Lung (tissue), 12 donors: ENCODE measurements around the gene PACSIN1. TPM values are rescaled to one million over a fixed set of nuclear protein-coding genes. Genes with fewer than 3 reads are reported as not detected.

Experiments
- ATAC-seq: fragments of 200-7000 bp; cut with Tn5 transposase; one replicate; pipeline ENCODE4 v1.9.1; 2020; ENCODE audit warnings: moderate number of reproducible peaks; ENCODE audit not compliant: insufficient read depth, low FRiP score
- DNase-seq, 3 donors: peaks; one replicate each; pipeline ENCODE4 v3.0.0-alpha.2; 2013 to 2017
- H3K27ac ChIP-seq, 2 donors: one replicate each; pipeline ENCODE4 v1.5.1; 2013; ENCODE audit warnings: mild to moderate bottlenecking in 2 of 2, moderate library complexity in 2 of 2, control low read depth in 1 of 2, inconsistent platforms in 1 of 2, low read depth in 1 of 2, low read length in 1 of 2
- H3K27me3 ChIP-seq, 3 donors: one replicate each; pipeline ENCODE4 v1.5.1; 2013; ENCODE audit warnings: low read length in 2 of 3; ENCODE audit not compliant: control insufficient read depth in 3 of 3, insufficient read depth in 3 of 3
- H3K36me3 ChIP-seq, 4 donors: one replicate each; pipeline ENCODE4 v1.5.1; 2013; ENCODE audit warnings: low read length in 4 of 4, mild to moderate bottlenecking in 1 of 4, moderate library complexity in 1 of 4; ENCODE audit not compliant: control insufficient read depth in 4 of 4, insufficient read depth in 4 of 4
- H3K4me1 ChIP-seq, 5 donors: one replicate each; pipeline ENCODE4 v1.5.1; 2013; ENCODE audit warnings: low read length in 5 of 5, mild to moderate bottlenecking in 2 of 5, moderate library complexity in 1 of 5; ENCODE audit not compliant: control insufficient read depth in 5 of 5, insufficient read depth in 5 of 5
- H3K4me3 ChIP-seq: one replicate; pipeline ENCODE4 v1.5.1; 2013; ENCODE audit warnings: mild to moderate bottlenecking, control low read depth, moderate library complexity
- H3K9ac ChIP-seq, 2 donors: one replicate each; pipeline ENCODE4 v1.5.1; 2013; ENCODE audit warnings: low read length in 2 of 2, control low read depth in 1 of 2; ENCODE audit not compliant: insufficient read depth in 1 of 2
- H3K9me3 ChIP-seq, 4 donors: one replicate each; pipeline ENCODE4 v1.5.1; 2013; ENCODE audit warnings: low read length in 3 of 4, mild to moderate bottlenecking in 1 of 4, moderate library complexity in 1 of 4; ENCODE audit not compliant: control insufficient read depth in 4 of 4, insufficient read depth in 3 of 4
- WGBS, 2 donors: extraction: QIAGEN DNeasy Blood & Tissue Kit; methylation state at CpG; one replicate each; pipeline ENCODE4 v1.1.7; 2013; 5-methylcytosine and 5-hydroxymethylcytosine counted together
- polyA plus RNA-seq, 2 donors: library from polyadenylated mRNA; stranded (reverse); fragments of 200-250 nt; gene quantifications; one replicate each; pipeline ENCODE4 v1.2.1, GENCODE V29; 2013
- total RNA-seq, 2 donors: library from RNA; depleted of rRNA in 1 of 2; stranded (reverse); fragments of >200 nt in 1 of 2; gene quantifications; one replicate each; pipeline ENCODE4 v1.2.1, GENCODE V29; 2014 to 2021
- TF ChIP-seq, protein P1 (sequence below): IDR thresholded peaks from 2 replicates; pipeline ENCODE4 v1.5.1; 2012; ENCODE audit warnings: mild to moderate bottlenecking; ENCODE audit errors: control extremely low read depth, extremely low read depth
- donor health status: control.
- donor health status: control.
- donor health status: Bipolar disorder and iron deficiency.
- donor health status: healthy.
- donor health status: DM: yes; HTN: yes; CAD: no.

PACSIN1 gene
- total and polyA plus RNA-seq, 4 donors, result 0.02 to 0.17 (median 0.12) TPM

DNA sequence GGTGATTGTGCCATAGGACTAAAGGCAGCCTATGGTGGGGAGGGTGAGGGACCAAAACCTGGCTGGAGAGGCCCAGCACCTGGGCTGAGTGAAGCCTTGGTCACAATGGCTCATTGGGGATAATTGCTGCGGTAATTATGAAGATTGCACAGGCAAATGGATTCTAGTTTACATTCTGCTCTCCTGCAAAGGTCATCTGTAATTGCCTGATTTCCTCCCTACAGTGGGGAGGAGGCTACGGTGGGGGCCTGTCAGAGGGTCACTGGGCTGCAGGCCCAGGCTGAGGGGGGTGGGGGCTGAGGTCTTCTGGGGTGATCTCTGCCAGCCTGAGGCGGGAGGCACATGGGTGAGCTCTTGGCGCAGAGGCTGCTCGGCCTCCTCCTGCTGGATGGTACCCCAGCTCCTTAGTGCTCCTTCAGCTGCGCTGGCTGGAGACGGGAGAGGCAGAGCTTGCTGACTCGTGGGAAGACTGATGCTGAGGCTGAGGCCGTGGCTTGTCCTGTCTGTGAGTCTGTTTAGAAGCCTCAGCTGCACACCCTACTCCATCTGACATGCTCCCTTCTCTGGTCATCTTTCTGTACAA, 30.3 kb downstream of the PACSIN1 start:
- Histone ChIP-seq H3K4me1 (no peaks in the 10 kb centered on the region), H3K36me3 (no peaks in the 10 kb centered on the region), H3K9me3 (peaks cover 0 to 8% (median 3%) of the 10 kb centered on the region in 4 donors), H3K4me3 (no peak overlapping the region), H3K9ac (no peak overlapping the region), H3K27me3 (no peaks in the 10 kb centered on the region), H3K27ac (no peak overlapping the region)
- no peak for ATAC-seq
- 67 to 83% methylated on average over 9 of the region's 9 CpGs for WGBS, 2 donors
- TF ChIP-seq, protein P1, sequence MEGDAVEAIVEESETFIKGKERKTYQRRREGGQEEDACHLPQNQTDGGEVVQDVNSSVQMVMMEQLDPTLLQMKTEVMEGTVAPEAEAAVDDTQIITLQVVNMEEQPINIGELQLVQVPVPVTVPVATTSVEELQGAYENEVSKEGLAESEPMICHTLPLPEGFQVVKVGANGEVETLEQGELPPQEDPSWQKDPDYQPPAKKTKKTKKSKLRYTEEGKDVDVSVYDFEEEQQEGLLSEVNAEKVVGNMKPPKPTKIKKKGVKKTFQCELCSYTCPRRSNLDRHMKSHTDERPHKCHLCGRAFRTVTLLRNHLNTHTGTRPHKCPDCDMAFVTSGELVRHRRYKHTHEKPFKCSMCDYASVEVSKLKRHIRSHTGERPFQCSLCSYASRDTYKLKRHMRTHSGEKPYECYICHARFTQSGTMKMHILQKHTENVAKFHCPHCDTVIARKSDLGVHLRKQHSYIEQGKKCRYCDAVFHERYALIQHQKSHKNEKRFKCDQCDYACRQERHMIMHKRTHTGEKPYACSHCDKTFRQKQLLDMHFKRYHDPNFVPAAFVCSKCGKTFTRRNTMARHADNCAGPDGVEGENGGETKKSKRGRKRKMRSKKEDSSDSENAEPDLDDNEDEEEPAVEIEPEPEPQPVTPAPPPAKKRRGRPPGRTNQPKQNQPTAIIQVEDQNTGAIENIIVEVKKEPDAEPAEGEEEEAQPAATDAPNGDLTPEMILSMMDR, result no peak
- DNase-seq, result no peak

GRCh38 chr6:34497411-34497810, 31.5 kb downstream of the PACSIN1 start:
- ATAC-seq (no peak), DNase-seq (no peak)
- TF ChIP-seq, protein P1, result no peak
- H3K9ac ChIP-seq, result no peak overlapping the region
- no peaks in the 10 kb centered on the region for H3K27me3 ChIP-seq
- 81 to 88% methylated on average over 10 of the region's 10 CpGs for WGBS, 2 donors
- H3K36me3 ChIP-seq, result no peaks in the 10 kb centered on the region
- peaks cover 0 to 8% (median 4%) of the 10 kb centered on the region in 4 donors for H3K9me3 ChIP-seq
- no peak overlapping the region for H3K4me3 ChIP-seq
- H3K4me1 ChIP-seq, result no peaks in the 10 kb centered on the region
- H3K27ac ChIP-seq, result no peak overlapping the region

- no peak overlapping the region for H3K4me3 ChIP-seq
- TF ChIP-seq, protein P1, result no peak
- no peak for ATAC-seq
- H3K27me3 ChIP-seq, result no peaks in the 10 kb centered on the region
- no peaks in the 10 kb centered on the region for H3K4me1 ChIP-seq
- 82 to 84% methylated on average over 5 of the region's 5 CpGs for WGBS, 2 donors
- no peak overlapping the region for H3K27ac ChIP-seq
- no peaks in the 10 kb centered on the region for H3K36me3 ChIP-seq
- peaks cover 0 to 3% (median 1%) of the 10 kb centered on the region in 4 donors for H3K9me3 ChIP-seq
- H3K9ac ChIP-seq, result no peak overlapping the region
- DNase-seq, result no peak
These were observed 40.8 kb downstream of the PACSIN1 start for GRCh38 chr6:34506718-34507117.

GRCh38 chr6:34508425-34508824, 42.5 kb downstream of the PACSIN1 start:
- 98 to 99% methylated on average over 3 of the region's 3 CpGs for WGBS, 2 donors
- TF ChIP-seq, protein P1, result no peak
- no peak overlapping the region for H3K9ac ChIP-seq
- H3K9me3 ChIP-seq, result peaks cover 0 to 3% (median 0%) of the 10 kb centered on the region in 4 donors
- no peak overlapping the region for H3K4me3 ChIP-seq
- no peaks in the 10 kb centered on the region for H3K27me3 ChIP-seq
- no peaks in the 10 kb centered on the region for H3K36me3 ChIP-seq
- no peak for ATAC-seq
- DNase-seq, result no peak
- H3K27ac ChIP-seq, result no peak overlapping the region
- no peaks in the 10 kb centered on the region for H3K4me1 ChIP-seq
